ENCODE results near the gene XRRA1.

Gene XRRA1

GRCh38 chr11:74951226-74951625 lies 2.3 kb upstream of the XRRA1 start:
- ATAC-seq = no peak
- no peak for TF ChIP-seq TCF4 (CRISPR knock-in tag; IDR thresholded peaks at IDR 0.05; ENCODE audit: borderline replicate concordance)
- no peak for TF ChIP-seq SNAI2 (CRISPR knock-in tag; IDR thresholded peaks at IDR 0.05)
- no peak for TF ChIP-seq ZNF565 (CRISPR knock-in tag; conservative IDR thresholded peaks at IDR 0.05; ENCODE audit: low read depth)
- no peak for TF ChIP-seq ZNF70 (CRISPR knock-in tag; IDR thresholded peaks at IDR 0.05)
- no peak for TF ChIP-seq CSDC2 (CRISPR knock-in tag; IDR thresholded peaks at IDR 0.05)
- no peak for TF ChIP-seq TOX (CRISPR knock-in tag; IDR thresholded peaks at IDR 0.05; ENCODE audit: borderline replicate concordance)
- TF ChIP-seq GLIS3 (CRISPR knock-in tag; IDR thresholded peaks at IDR 0.05) = no peak
- no peak for TF ChIP-seq ARNTL (CRISPR knock-in tag; IDR thresholded peaks at IDR 0.05; ENCODE audit: borderline replicate concordance, low read depth)
- no peak for TF ChIP-seq ZFP30 (CRISPR knock-in tag; IDR thresholded peaks at IDR 0.05)
- no peak for TF ChIP-seq CSRNP3 (CRISPR knock-in tag; IDR thresholded peaks at IDR 0.05)
- no peak for TF ChIP-seq PPARA (CRISPR knock-in tag; IDR thresholded peaks at IDR 0.05; ENCODE audit: borderline replicate concordance)
- TF ChIP-seq RARB (CRISPR knock-in tag; IDR thresholded peaks at IDR 0.05) = no peak
- TF ChIP-seq ZFP3 (CRISPR knock-in tag; IDR thresholded peaks at IDR 0.05) = no peak
- TF ChIP-seq ZNF8 (CRISPR knock-in tag; IDR thresholded peaks at IDR 0.05) = no peak
- no peak for TF ChIP-seq TSHZ2 (CRISPR knock-in tag; IDR thresholded peaks at IDR 0.05)
- no peak for TF ChIP-seq PATZ1 (CRISPR knock-in tag; IDR thresholded peaks at IDR 0.05; ENCODE audit: borderline replicate concordance)

GRCh38 chr11:74950374-74950969 lies 1.6 kb upstream of the XRRA1 start:
- TF ChIP-seq RARB (CRISPR knock-in tag; IDR thresholded peaks at IDR 0.05) = no peak
- no peak for TF ChIP-seq CSRNP3 (CRISPR knock-in tag; IDR thresholded peaks at IDR 0.05)
- TF ChIP-seq BACH2 (CRISPR knock-in tag; IDR thresholded peaks at IDR 0.05; ENCODE audit: borderline replicate concordance) = no peak
- TF ChIP-seq ESRRG (CRISPR knock-in tag; IDR thresholded peaks at IDR 0.05) = no peak
- no peak for TF ChIP-seq TCF4 (CRISPR knock-in tag; IDR thresholded peaks at IDR 0.05; ENCODE audit: borderline replicate concordance)
- ATAC-seq = no peak

- ATAC-seq = peak; percentile 18; the same call in 2 of the 3 replicates
- TF ChIP-seq ZNF565 (CRISPR knock-in tag; conservative IDR thresholded peaks at IDR 0.05; ENCODE audit: low read depth) (no peak), TCF4 (CRISPR knock-in tag; IDR thresholded peaks at IDR 0.05; ENCODE audit: borderline replicate concordance) (no peak), ARNTL (CRISPR knock-in tag; IDR thresholded peaks at IDR 0.05; ENCODE audit: borderline replicate concordance, low read depth) (no peak), CSDC2 (CRISPR knock-in tag; IDR thresholded peaks at IDR 0.05) (no peak), ISL1 (CRISPR knock-in tag; IDR thresholded peaks at IDR 0.05) (no peak), BACH2 (CRISPR knock-in tag; IDR thresholded peaks at IDR 0.05; ENCODE audit: borderline replicate concordance) (no peak)
Observed at GRCh38 chr11:74949753-74950137, 854 bp upstream of the XRRA1 start.

GRCh38 chr11:74948546-74948897 lies 369 bp downstream of the XRRA1 start:
- ATAC-seq = peak; percentile 66
- no peak for TF ChIP-seq GLIS3 (CRISPR knock-in tag; IDR thresholded peaks at IDR 0.05)
- no peak for TF ChIP-seq ZNF70 (CRISPR knock-in tag; IDR thresholded peaks at IDR 0.05)
- TF ChIP-seq ZNF8 (CRISPR knock-in tag; IDR thresholded peaks at IDR 0.05) = no peak
- TF ChIP-seq PATZ1 (CRISPR knock-in tag; IDR thresholded peaks at IDR 0.05; ENCODE audit: borderline replicate concordance) = no peak
- no peak for TF ChIP-seq POU6F1 (CRISPR knock-in tag; IDR thresholded peaks at IDR 0.05; ENCODE audit: borderline replicate concordance, low read depth)
- TF ChIP-seq ZFP3 (CRISPR knock-in tag; IDR thresholded peaks at IDR 0.05) = no peak
- TF ChIP-seq CREB5 (CRISPR knock-in tag; IDR thresholded peaks at IDR 0.05; ENCODE audit: low read depth) = no peak
- no peak for TF ChIP-seq ISL1 (CRISPR knock-in tag; IDR thresholded peaks at IDR 0.05)
- TF ChIP-seq ZFP30 (CRISPR knock-in tag; IDR thresholded peaks at IDR 0.05) = no peak
- TF ChIP-seq BACH2 (CRISPR knock-in tag; IDR thresholded peaks at IDR 0.05; ENCODE audit: borderline replicate concordance) = no peak
- no peak for TF ChIP-seq OSR1 (CRISPR knock-in tag; IDR thresholded peaks at IDR 0.05)
- no peak for TF ChIP-seq SNAI2 (CRISPR knock-in tag; IDR thresholded peaks at IDR 0.05)

Measured in SK-N-SH treated with all-trans-retinoic acid at 6 μM for 48 hours (cell line).